IMR-90 (cell line): ENCODE results near the gene AQP1. TPM values are rescaled to one million over a fixed set of nuclear protein-coding genes. Genes with fewer than 3 reads are reported as not detected.

Source experiments
- ATAC-seq: fragments of 200-7000 bp; cut with Tn5 transposase; 2 replicates; pipeline ENCODE4 v1.9.1; 2020; ENCODE audit warnings: low read depth, mild to moderate bottlenecking, moderate library complexity
- BruUV-seq: library from RNA; stranded (reverse); fragments of 400-500 nt; replicated peaks from 2 replicates; lab custom pipeline; 2021; lab: Mats Ljungman, UMichigan
- CTCF ChIA-PET: fragments of 300-600 bp; formaldehyde crosslinking; extraction: SDS; loops from one replicate; lab custom pipeline; 2021; ENCODE audit warnings: antibody characterized with exemption; lab: Yijun Ruan, JAX
- POLR2A ChIA-PET: fragments of 300-600 bp; sonication (Branson Sonifier 250); formaldehyde crosslinking; loops from one replicate; lab custom pipeline; 2022; ENCODE audit warnings: antibody characterized with exemption; ENCODE audit not compliant: unreplicated experiment; lab: Charles Lee
- DNase-seq: peaks from one replicate; pipeline ENCODE4 v3.0.0; 2013
- H2AFZ ChIP-seq: replicated peaks from 2 replicates; pipeline ENCODE3; 2013; ENCODE audit warnings: low read length, mild to moderate bottlenecking; ENCODE audit not compliant: poor library complexity
- H2AK5ac ChIP-seq: 2 replicates; pipeline ENCODE4 v1.6.1; 2013; ENCODE audit warnings: low read depth, low read length, inconsistent platforms
- H2AK9ac ChIP-seq: replicated peaks from 2 replicates; pipeline ENCODE3; 2013; ENCODE audit warnings: mild to moderate bottlenecking, low read depth, low read length, moderate library complexity; ENCODE audit not compliant: poor library complexity
- H2BK120ac ChIP-seq: 2 replicates; pipeline ENCODE4 v1.6.1; 2013; ENCODE audit warnings: low read depth, low read length, inconsistent platforms
- H2BK15ac ChIP-seq: 3 replicates; pipeline ENCODE4 v1.6.1; 2013; ENCODE audit warnings: low read depth, low read length, inconsistent platforms
- H2BK20ac ChIP-seq: 2 replicates; pipeline ENCODE4 v1.6.1; 2013; ENCODE audit warnings: low read depth, mild to moderate bottlenecking, inconsistent platforms, low read length, moderate library complexity
- H2BK5ac ChIP-seq: 2 replicates; pipeline ENCODE4 v1.6.1; 2013; ENCODE audit warnings: mild to moderate bottlenecking, low read depth, low read length, inconsistent platforms; ENCODE audit not compliant: poor library complexity, severe bottlenecking
- H3K14ac ChIP-seq: replicated peaks from 2 replicates; pipeline ENCODE4 v1.6.1; 2013; ENCODE audit warnings: low read depth, low read length, inconsistent platforms
- H3K18ac ChIP-seq: 2 replicates; pipeline ENCODE4 v1.6.1; 2013; ENCODE audit warnings: low read depth, low read length, control low read depth
- H3K23ac ChIP-seq: 2 replicates; pipeline ENCODE4 v1.6.1; 2013; ENCODE audit warnings: low read depth, low read length, inconsistent platforms
- H3K27ac ChIP-seq: 2 replicates; pipeline ENCODE4 v1.5.1; 2013; ENCODE audit warnings: mild to moderate bottlenecking, control low read depth, low read length; ENCODE audit not compliant: insufficient read depth
- H3K27me3 ChIP-seq: 2 replicates; pipeline ENCODE4 v1.6.1; 2013; ENCODE audit warnings: low read length; ENCODE audit not compliant: control insufficient read depth, insufficient read depth
- H3K36me3 ChIP-seq: 2 replicates; pipeline ENCODE4 v1.6.1; 2013; ENCODE audit warnings: low read length, mixed read lengths; ENCODE audit not compliant: control insufficient read depth, insufficient read depth
- H3K4ac ChIP-seq: 2 replicates; pipeline ENCODE4 v1.6.1; 2013; ENCODE audit warnings: low read depth, low read length, inconsistent platforms
- H3K4me1 ChIP-seq: 2 replicates; pipeline ENCODE4 v1.6.1; 2013; ENCODE audit warnings: low read length, mixed read lengths; ENCODE audit not compliant: control insufficient read depth, insufficient read depth
- H3K4me2 ChIP-seq: 2 replicates; pipeline ENCODE4 v1.6.1; 2013; ENCODE audit warnings: low read depth, mild to moderate bottlenecking, control low read depth, low read length, moderate library complexity
- H3K4me3 ChIP-seq: 2 replicates; pipeline ENCODE4 v1.5.1; 2013; ENCODE audit warnings: low read depth, mild to moderate bottlenecking, control low read depth, low read length, moderate library complexity; ENCODE audit not compliant: insufficient read depth
- H3K56ac ChIP-seq: 2 replicates; pipeline ENCODE4 v1.6.1; 2013; ENCODE audit warnings: low read length, inconsistent platforms; ENCODE audit not compliant: insufficient read depth; ENCODE audit errors: extremely low read depth
- H3K79me1 ChIP-seq, 2 experiments: 2 replicates each; pipeline ENCODE4 v1.6.1; 2013; ENCODE audit warnings: low read length in 2 of 2, inconsistent platforms in 1 of 2, low read depth in 1 of 2
- H3K9ac ChIP-seq: 2 replicates; pipeline ENCODE4 v1.6.1; 2013; ENCODE audit warnings: low read depth, low read length, control low read depth
- H3K9me1 ChIP-seq: 2 replicates; pipeline ENCODE4 v1.6.1; 2013; ENCODE audit warnings: low read length, inconsistent platforms; ENCODE audit not compliant: insufficient read depth
- H3K9me3 ChIP-seq: 2 replicates; pipeline ENCODE4 v1.6.1; 2013; ENCODE audit warnings: low read length; ENCODE audit not compliant: control insufficient read depth, insufficient read depth
- H4K20me1 ChIP-seq: 2 replicates; pipeline ENCODE4 v1.6.1; 2013; ENCODE audit warnings: low read length, inconsistent platforms; ENCODE audit not compliant: insufficient read depth
- H4K5ac ChIP-seq: 2 replicates; pipeline ENCODE4 v1.6.1; 2013; ENCODE audit warnings: mild to moderate bottlenecking, low read depth, low read length, control low read depth
- H4K8ac ChIP-seq, 2 experiments: 2 replicates each; pipeline ENCODE4 v1.6.1; 2013; ENCODE audit warnings: low read depth in 2 of 2, low read length in 2 of 2, control low read depth in 1 of 2, inconsistent platforms in 1 of 2
- H4K91ac ChIP-seq: 2 replicates; pipeline ENCODE4 v1.6.1; 2013; ENCODE audit warnings: low read depth, low read length, inconsistent platforms; ENCODE audit not compliant: insufficient read depth
- BHLHE40 ChIP-seq: fragments of 150-350 bp; IDR thresholded peaks from 2 replicates; pipeline ENCODE4 v1.6.1; 2016; ENCODE audit warnings: mild to moderate bottlenecking, low read depth, low read length
- CEBPB ChIP-seq: IDR thresholded peaks from 2 replicates; pipeline ENCODE4 v1.6.1; 2012; ENCODE audit warnings: low read depth, low read length, improper control_type of control experiment
- CHD1 ChIP-seq: IDR thresholded peaks from 2 replicates; pipeline ENCODE4 v1.6.1; 2012; ENCODE audit warnings: low read depth, low read length, improper control_type of control experiment
- CTCF ChIP-seq: conservative IDR thresholded peaks from 2 replicates; pipeline ENCODE4 v1.5.1; 2012; ENCODE audit warnings: mild to moderate bottlenecking, low read depth, low read length, improper control_type of control experiment
- ELK1 ChIP-seq: fragments of 150-350 bp; IDR thresholded peaks from 2 replicates; pipeline ENCODE4 v1.6.1; 2016; ENCODE audit warnings: low read depth, mild to moderate bottlenecking, low read length, moderate library complexity, borderline replicate concordance
- FOS ChIP-seq: fragments of 150-350 bp; IDR thresholded peaks from 2 replicates; pipeline ENCODE4 v1.6.1; 2016; ENCODE audit warnings: low read depth, low read length
- MAFK ChIP-seq: IDR thresholded peaks from 2 replicates; pipeline ENCODE4 v1.6.1; 2012; ENCODE audit warnings: low read depth, low read length, improper control_type of control experiment
- MAZ ChIP-seq: IDR thresholded peaks from 2 replicates; pipeline ENCODE4 v1.6.1; 2012; ENCODE audit warnings: low read depth, mild to moderate bottlenecking, low read length, improper control_type of control experiment, moderate library complexity, borderline replicate concordance
- MXI1 ChIP-seq: IDR thresholded peaks from 2 replicates; pipeline ENCODE4 v1.6.1; 2012; ENCODE audit warnings: low read depth, mild to moderate bottlenecking, low read length, moderate library complexity, borderline replicate concordance
- NFE2L2 ChIP-seq: fragments of 150-350 bp; IDR thresholded peaks from 2 replicates; pipeline ENCODE4 v1.6.1; 2016; ENCODE audit warnings: low read depth, mild to moderate bottlenecking, low read length
- POLR2A ChIP-seq: IDR thresholded peaks from 2 replicates; pipeline ENCODE4 v1.6.1; 2012; ENCODE audit warnings: mild to moderate bottlenecking, low read depth, low read length
- RAD21 ChIP-seq: IDR thresholded peaks from 2 replicates; pipeline ENCODE4 v1.6.1; 2012; ENCODE audit warnings: low read length, improper control_type of control experiment
- RCOR1 ChIP-seq: IDR thresholded peaks from 2 replicates; pipeline ENCODE4 v1.6.1; 2012; ENCODE audit warnings: mild to moderate bottlenecking, low read length, improper control_type of control experiment; ENCODE audit not compliant: insufficient replicate concordance
- RFX5 ChIP-seq: IDR thresholded peaks from 2 replicates; pipeline ENCODE4 v1.8.0; 2012; ENCODE audit warnings: low read depth, mild to moderate bottlenecking, low read length, moderate library complexity
- SMC3 ChIP-seq: fragments of 150-350 bp; IDR thresholded peaks from 2 replicates; pipeline ENCODE4 v1.6.1; 2016; ENCODE audit warnings: low read depth, mild to moderate bottlenecking, antibody characterized with exemption, low read length, moderate library complexity
- USF2 ChIP-seq: fragments of 150-350 bp; IDR thresholded peaks from 2 replicates; pipeline ENCODE4 v1.6.1; 2017; ENCODE audit warnings: mild to moderate bottlenecking, antibody characterized with exemption, low read length, low read depth
- WGBS, 2 experiments: methylation state at CpG; one replicate each; pipeline versions ENCODE4 v1.1.5 to v1.1.7; 2013; ENCODE audit warnings: missing lambda C conversion rate in 2 of 2; ENCODE audit not compliant: insufficient read length in 1 of 2; ENCODE audit errors: extremely low coverage in 2 of 2; 5-methylcytosine and 5-hydroxymethylcytosine counted together
- dilution Hi-C: fragments of 300-500 bp; cut with HindIII; formaldehyde crosslinking; loops from one replicate; pipeline ENCODE4 v1.14.3; 2018; ENCODE audit warnings: low sequenced_read_pairs; ENCODE audit not compliant: unreplicated experiment
- in situ Hi-C: fragments of 300-500 bp; cut with MboI; formaldehyde crosslinking; loops from 3 replicates; pipeline ENCODE4 v1.14.3; 2019; ENCODE audit warnings: low sequenced_read_pairs, inconsistent platforms, mixed read lengths
- intact Hi-C: fragments of 100-400 bp; cut with micrococcal nuclease; formaldehyde crosslinking; loops from 2 replicates; pipeline ENCODE4 v1.10.0; 2022
- polyA plus RNA-seq, 3 experiments: library from polyadenylated mRNA; depleted of rRNA; stranded (reverse); fragments of >200 nt; gene quantifications; 2 replicates each; pipeline ENCODE4 v1.2.3, GENCODE V29; 2012; ENCODE audit warnings: low replicate concordance in 1 of 3
- total RNA-seq: library from RNA; depleted of rRNA; stranded (reverse); fragments of >200 nt; gene quantifications from 2 replicates; pipeline ENCODE4 v1.2.3, GENCODE V29; 2012

The AQP1 gene
- total and polyA plus RNA-seq, 2 of the 4 experiments (the other 2 are of a cell fraction), result 0.18 to 0.39 TPM

- Histone ChIP-seq H3K9me3 (no peaks in the 10 kb centered on the region), H3K36me3 (no peaks in the 10 kb centered on the region), H3K27ac (no peak overlapping the region), H2AK5ac (no peak overlapping the region), H4K8ac (no peak overlapping the region), H2BK120ac (no peak overlapping the region), H4K5ac (no peak overlapping the region), H3K79me1 (no peaks in the 10 kb centered on the region), H3K23ac (no peak overlapping the region), H3K18ac (no peak overlapping the region), H4K20me1 (no peaks in the 10 kb centered on the region; the same call in 1 of the 2 replicates), H3K9ac (no peak overlapping the region), H2BK20ac (no peak overlapping the region), H3K4ac (no peak overlapping the region), H4K91ac (no peak overlapping the region), H3K4me1 (peaks cover 10% of the 10 kb centered on the region), H3K9me1 (peaks cover 11% of the 10 kb centered on the region), H3K27me3 (no peaks in the 10 kb centered on the region), H3K4me3 (no peak overlapping the region), H2AK9ac (no peak overlapping the region), H2BK5ac (no peak overlapping the region), H2BK15ac (no peak overlapping the region), H3K4me2 (no peak overlapping the region), H3K56ac (no peak overlapping the region), H2AFZ (no peak overlapping the region), H3K14ac (no peak overlapping the region)
- ATAC-seq (no peak), DNase-seq (no peak)
- TF ChIP-seq POLR2A (no peak), RFX5 (no peak), CHD1 (no peak), ELK1 (no peak), NFE2L2 (no peak), RCOR1 (no peak), SMC3 (no peak), BHLHE40 (no peak), USF2 (no peak), MAFK (no peak), MXI1 (no peak), RAD21 (no peak), FOS (no peak), CTCF (no peak), CEBPB (no peak), MAZ (no peak)
- ChIA-PET POLR2A (no interaction called here), CTCF (no interaction called here)
- in situ Hi-C loops, result no loop called here
- BruUV-seq, result no TSS peak
- intact Hi-C loops, result no loop called here
- dilution Hi-C loops, result no loop called here
- WGBS, 2 experiments, result no CpG with 5 or more reads among the region's 4 CpGs
These were observed 45.8 kb upstream of the AQP1 start for GRCh38 chr7:30865821-30866220.
